Lung (tissue), 12 donors: ENCODE results near the gene MRPS27. TPM values are rescaled to one million over a fixed set of nuclear protein-coding genes. Genes with fewer than 3 reads are reported as not detected.

Source experiments
- ATAC-seq: fragments of 200-7000 bp; cut with Tn5 transposase; one replicate; pipeline ENCODE4 v1.9.1; 2020; ENCODE audit warnings: moderate number of reproducible peaks; ENCODE audit not compliant: insufficient read depth, low FRiP score
- DNase-seq, 3 donors: peaks; one replicate each; pipeline ENCODE4 v3.0.0-alpha.2; 2013 to 2017
- H3K27ac ChIP-seq, 2 donors: one replicate each; pipeline ENCODE4 v1.5.1; 2013; ENCODE audit warnings: mild to moderate bottlenecking in 2 of 2, moderate library complexity in 2 of 2, control low read depth in 1 of 2, inconsistent platforms in 1 of 2, low read depth in 1 of 2, low read length in 1 of 2
- H3K27me3 ChIP-seq, 3 donors: one replicate each; pipeline ENCODE4 v1.5.1; 2013; ENCODE audit warnings: low read length in 2 of 3; ENCODE audit not compliant: control insufficient read depth in 3 of 3, insufficient read depth in 3 of 3
- H3K36me3 ChIP-seq, 4 donors: one replicate each; pipeline ENCODE4 v1.5.1; 2013; ENCODE audit warnings: low read length in 4 of 4, mild to moderate bottlenecking in 1 of 4, moderate library complexity in 1 of 4; ENCODE audit not compliant: control insufficient read depth in 4 of 4, insufficient read depth in 4 of 4
- H3K4me1 ChIP-seq, 5 donors: one replicate each; pipeline ENCODE4 v1.5.1; 2013; ENCODE audit warnings: low read length in 5 of 5, mild to moderate bottlenecking in 2 of 5, moderate library complexity in 1 of 5; ENCODE audit not compliant: control insufficient read depth in 5 of 5, insufficient read depth in 5 of 5
- H3K4me3 ChIP-seq: one replicate; pipeline ENCODE4 v1.5.1; 2013; ENCODE audit warnings: mild to moderate bottlenecking, control low read depth, moderate library complexity
- H3K9ac ChIP-seq, 2 donors: one replicate each; pipeline ENCODE4 v1.5.1; 2013; ENCODE audit warnings: low read length in 2 of 2, control low read depth in 1 of 2; ENCODE audit not compliant: insufficient read depth in 1 of 2
- H3K9me3 ChIP-seq, 4 donors: one replicate each; pipeline ENCODE4 v1.5.1; 2013; ENCODE audit warnings: low read length in 3 of 4, mild to moderate bottlenecking in 1 of 4, moderate library complexity in 1 of 4; ENCODE audit not compliant: control insufficient read depth in 4 of 4, insufficient read depth in 3 of 4
- CTCF ChIP-seq: IDR thresholded peaks from 2 replicates; pipeline ENCODE4 v1.5.1; 2012; ENCODE audit warnings: mild to moderate bottlenecking; ENCODE audit errors: control extremely low read depth, extremely low read depth
- WGBS, 2 donors: extraction: QIAGEN DNeasy Blood & Tissue Kit; methylation state at CpG; one replicate each; pipeline ENCODE4 v1.1.7; 2013; 5-methylcytosine and 5-hydroxymethylcytosine counted together
- polyA plus RNA-seq, 2 donors: library from polyadenylated mRNA; stranded (reverse); fragments of 200-250 nt; gene quantifications; one replicate each; pipeline ENCODE4 v1.2.1, GENCODE V29; 2013
- total RNA-seq, 2 donors: library from RNA; depleted of rRNA in 1 of 2; stranded (reverse); fragments of >200 nt in 1 of 2; gene quantifications; one replicate each; pipeline ENCODE4 v1.2.1, GENCODE V29; 2014 to 2021
- donor health status: control.
- donor health status: control.
- donor health status: Bipolar disorder and iron deficiency.
- donor health status: healthy.
- donor health status: DM: yes; HTN: yes; CAD: no.

The MRPS27 gene
- total and polyA plus RNA-seq, 4 donors: 18.8 to 84.8 (median 32.7) TPM

GRCh38 chr5:72351376-72351775 is 31.3 kb upstream of the MRPS27 start:
- DNase-seq: no peak
- Histone ChIP-seq H3K27ac (no peak overlapping the region), H3K9ac (no peak overlapping the region), H3K36me3 (peaks cover 0 to 7% (median under 1%) of the 10 kb centered on the region in 4 donors), H3K4me1 (no peaks in the 10 kb centered on the region), H3K4me3 (no peak overlapping the region), H3K27me3 (no peaks in the 10 kb centered on the region), H3K9me3 (no peaks in the 10 kb centered on the region)
- 45 to 84% methylated on average over 2 of the region's 2 CpGs for WGBS, 2 donors
- no peak for TF ChIP-seq CTCF
- ATAC-seq: no peak

GRCh38 chr5:72347801-72348308 is 27.8 kb upstream of the MRPS27 start:
- Histone ChIP-seq H3K4me1 (no peaks in the 10 kb centered on the region), H3K9me3 (no peaks in the 10 kb centered on the region), H3K9ac (no peak overlapping the region), H3K36me3 (peaks cover 4 to 15% (median 6%) of the 10 kb centered on the region in 4 donors), H3K4me3 (no peak overlapping the region), H3K27ac (no peak overlapping the region), H3K27me3 (no peaks in the 10 kb centered on the region)
- ATAC-seq (no peak), DNase-seq (no peak)
- TF ChIP-seq CTCF: no peak
- 49 to 79% methylated on average over 4 of the region's 4 CpGs for WGBS, 2 donors

- no peak overlapping the region for H3K9ac ChIP-seq
- TF ChIP-seq CTCF: no peak
- H3K27me3 ChIP-seq: no peaks in the 10 kb centered on the region
- no peaks in the 10 kb centered on the region for H3K4me1 ChIP-seq
- WGBS, 2 donors: 88 to 91% methylated on average over 2 of the region's 2 CpGs
- no peak overlapping the region for H3K27ac ChIP-seq
- no peak overlapping the region for H3K4me3 ChIP-seq
- no peak for ATAC-seq
- peaks cover 6 to 19% (median 7%) of the 10 kb centered on the region in 4 donors for H3K36me3 ChIP-seq
- no peaks in the 10 kb centered on the region for H3K9me3 ChIP-seq
- no peak for DNase-seq
Measured at GRCh38 chr5:72346398-72346797, 26.4 kb upstream of the MRPS27 start.

GRCh38 chr5:72338689-72339209 is 18.7 kb upstream of the MRPS27 start:
- Histone ChIP-seq H3K9ac (no peak overlapping the region), H3K36me3 (peaks cover 6 to 36% (median 11%) of the 10 kb centered on the region in 4 donors), H3K4me1 (no peaks in the 10 kb centered on the region), H3K27me3 (no peaks in the 10 kb centered on the region), H3K4me3 (no peak overlapping the region), H3K27ac (no peak overlapping the region), H3K9me3 (no peaks in the 10 kb centered on the region)
- ATAC-seq (no peak), DNase-seq (no peak)
- 90 to 94% methylated on average over 4 of the region's 4 CpGs for WGBS, 2 donors
- no peak for TF ChIP-seq CTCF
